Fibroblast of skin of left biceps (primary cell): Measurements from ENCODE around the gene FBN1.

ENCODE experiments used
- DNase-seq, 2 experiments: peaks; one replicate each; pipeline ENCODE4 v3.0.0-alpha.2; 2013; ENCODE audit warnings: low read depth in 2 of 2

The FBN1 gene

GRCh38 chr15:48472756-48473155, 172.8 kb downstream of the FBN1 start:
- DNase-seq, result no peak

GRCh38 chr15:48471073-48471472, 174.4 kb downstream of the FBN1 start:
- DNase-seq, result no peak

DNA sequence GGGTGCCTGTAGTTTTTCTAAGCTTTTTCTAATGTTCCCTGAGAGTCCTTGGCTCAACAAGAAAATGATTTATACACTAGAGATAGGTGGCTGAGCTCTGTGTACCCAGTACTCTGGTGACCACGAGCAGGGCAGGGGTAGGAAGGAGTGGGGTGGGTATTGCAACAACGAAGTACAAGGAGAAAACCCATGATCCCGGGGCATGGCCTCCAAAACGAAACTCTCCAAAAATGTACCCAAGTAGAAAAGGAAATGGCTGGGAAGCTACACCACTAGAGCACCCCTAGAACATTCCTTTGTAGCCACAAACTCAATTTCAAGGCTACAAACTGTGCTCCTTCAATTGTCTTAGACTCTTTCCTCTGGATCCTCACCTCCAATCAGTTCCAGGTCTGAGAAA, 175.4 kb downstream of the FBN1 start:
- DNase-seq, result no peak

DNA sequence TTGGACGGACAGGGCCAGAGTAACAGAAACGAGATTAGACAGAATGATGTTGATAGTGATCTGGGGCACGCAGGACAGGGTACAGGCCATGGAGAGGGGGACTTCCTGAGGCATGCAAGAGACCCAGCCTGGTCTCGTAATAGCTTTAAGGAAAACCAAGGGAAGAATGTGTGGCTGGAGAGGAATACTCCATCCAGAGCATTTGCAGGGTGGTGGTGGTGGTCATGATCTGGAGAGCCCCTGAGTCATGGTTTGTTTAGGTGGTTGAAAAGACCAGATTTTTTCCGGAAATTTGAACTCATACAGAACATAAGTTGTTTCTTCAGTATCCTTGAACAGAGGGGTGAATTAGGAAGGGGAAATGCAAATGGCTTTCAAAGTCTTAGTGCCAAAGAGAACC, 175.8 kb downstream of the FBN1 start:
- no peak for DNase-seq

DNA sequence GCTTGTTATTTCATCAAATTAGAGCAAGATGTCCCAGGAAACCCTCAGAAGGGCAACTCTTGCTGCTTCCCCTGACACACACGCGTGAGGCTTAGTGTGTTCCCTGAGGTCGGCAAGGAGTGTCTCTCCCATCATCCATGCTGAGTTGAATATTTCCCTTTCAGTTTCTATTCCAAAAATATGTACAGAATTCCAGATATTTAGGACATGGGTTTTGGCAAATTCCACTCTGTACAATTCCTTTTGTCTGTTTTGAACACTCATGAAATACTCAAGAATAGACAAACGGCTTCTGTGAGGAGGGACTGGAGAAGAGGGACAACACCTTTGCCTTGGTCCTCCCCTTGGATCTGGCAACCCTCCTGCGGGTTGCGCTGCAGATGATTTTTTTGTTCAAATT, 176.2 kb downstream of the FBN1 start:
- DNase-seq, result no peak

GRCh38 chr15:48467801-48468200, 177.7 kb downstream of the FBN1 start:
- no peak for DNase-seq

DNA sequence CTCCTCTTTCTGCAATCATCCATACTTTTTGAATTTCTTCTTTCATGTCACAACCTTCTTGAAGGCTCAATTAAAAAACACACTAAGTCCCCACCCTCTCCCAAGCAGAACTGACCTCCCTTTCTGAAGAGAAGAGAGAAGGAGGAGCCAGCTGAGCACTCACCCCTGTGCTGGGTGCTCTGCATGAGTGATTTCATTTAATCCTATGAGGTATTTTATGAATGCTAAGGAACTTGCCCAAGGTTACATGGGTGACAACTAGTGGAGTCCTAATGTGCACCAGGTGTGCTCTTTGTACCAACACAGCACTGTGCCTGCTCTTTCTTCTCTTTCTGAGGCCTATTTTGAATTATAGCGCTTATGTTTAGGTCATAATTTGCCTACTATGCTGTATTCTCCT, 178.7 kb downstream of the FBN1 start:
- DNase-seq, result no peak

GRCh38 chr15:48466079-48466478, 179.4 kb downstream of the FBN1 start:
- no peak for DNase-seq

GRCh38 chr15:48465410-48465809, 180.1 kb downstream of the FBN1 start:
- DNase-seq, result no peak

- no peak for DNase-seq
These were observed 182.1 kb downstream of the FBN1 start for GRCh38 chr15:48463366-48463880.

DNA sequence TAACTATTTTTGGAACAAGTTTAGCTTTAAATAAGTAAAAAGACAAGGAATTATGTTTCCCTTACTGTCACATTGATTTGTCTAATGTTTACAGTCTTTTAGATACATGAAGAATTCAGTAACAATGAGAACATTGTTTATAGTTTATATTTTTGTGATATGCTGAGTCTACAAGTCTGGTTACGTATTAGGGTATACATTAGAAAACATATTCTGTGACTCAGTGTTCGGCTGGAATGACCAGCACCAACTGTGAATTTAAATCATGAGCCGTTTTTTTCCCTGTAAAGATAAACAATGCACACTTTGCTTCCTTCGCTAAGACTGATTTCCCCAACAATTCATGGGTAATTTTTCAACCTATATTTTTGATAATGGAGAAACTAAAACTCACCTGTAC, 182.8 kb downstream of the FBN1 start:
- DNase-seq, result no peak

GRCh38 chr15:48459571-48460442, 185.7 kb downstream of the FBN1 start:
- DNase-seq, result peak; percentile 73 to 78

DNA sequence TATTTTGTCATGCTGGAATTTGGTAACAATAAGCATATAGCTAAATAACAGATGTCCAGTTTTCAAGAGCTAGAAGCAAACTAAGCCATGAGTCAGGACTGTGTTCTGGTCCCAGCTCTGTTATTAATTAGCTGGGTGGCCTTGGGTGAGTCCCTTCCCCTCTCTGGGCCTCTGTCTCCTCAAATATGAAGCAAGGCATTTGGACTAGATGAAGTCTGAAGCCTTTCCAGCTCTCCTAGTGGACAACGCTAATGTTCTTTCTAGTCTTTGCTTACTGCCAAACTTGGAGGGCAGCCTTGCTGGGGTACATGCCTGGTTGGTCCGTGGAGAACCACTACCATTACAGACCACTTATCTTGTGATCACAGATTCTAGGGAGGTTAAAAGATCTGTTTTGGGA, 186.6 kb downstream of the FBN1 start:
- no peak for DNase-seq

GRCh38 chr15:48456134-48456533, 189.4 kb downstream of the FBN1 start:
- no peak for DNase-seq

GRCh38 chr15:48451736-48452135, 193.8 kb downstream of the FBN1 start:
- DNase-seq, result no peak

DNA sequence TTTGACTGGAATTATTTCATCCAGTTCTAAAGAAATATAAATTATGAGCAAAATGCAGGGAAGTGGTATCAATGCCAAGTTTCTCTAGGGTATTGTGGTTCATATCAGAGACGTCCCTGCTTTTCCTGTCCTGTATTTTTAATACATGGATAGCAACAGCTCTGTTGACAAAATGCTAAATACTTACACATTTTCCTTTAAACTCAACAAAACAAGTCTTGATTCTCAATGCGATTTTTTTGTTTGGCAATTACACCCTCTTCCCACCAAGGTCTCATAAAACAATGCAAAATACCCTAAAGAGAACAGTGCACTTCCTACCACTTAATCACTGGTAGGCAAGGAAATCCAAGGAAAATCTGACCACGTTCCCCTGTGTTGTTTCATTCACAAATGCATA, 194.3 kb downstream of the FBN1 start:
- no peak for DNase-seq

GRCh38 chr15:48449734-48450133, 195.8 kb downstream of the FBN1 start:
- DNase-seq, result no peak

GRCh38 chr15:48447657-48448056, 197.9 kb downstream of the FBN1 start:
- no peak for DNase-seq

- no peak for DNase-seq
These were observed 198.5 kb downstream of the FBN1 start for GRCh38 chr15:48447058-48447457.

GRCh38 chr15:48442011-48442410, 203.5 kb downstream of the FBN1 start:
- DNase-seq, result no peak

DNA sequence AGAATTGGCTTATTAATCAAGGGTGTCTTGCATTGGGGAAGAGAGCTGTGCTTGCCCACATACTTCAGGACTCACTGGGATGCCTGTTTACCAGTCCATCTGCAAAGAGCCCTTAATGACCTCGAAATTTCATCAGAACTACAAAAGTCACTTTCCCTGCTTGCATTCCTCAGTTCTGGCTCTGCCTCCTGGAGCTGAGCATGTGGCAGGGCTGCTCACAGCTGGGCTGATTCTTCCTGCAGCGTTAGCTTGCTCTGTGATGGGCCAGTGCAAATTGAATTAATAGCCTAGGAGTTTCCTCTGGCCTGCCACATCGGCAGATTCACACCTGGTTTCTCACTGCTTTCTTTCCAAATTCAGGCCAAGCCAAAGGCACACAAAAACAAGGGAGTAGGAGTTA, 205.4 kb downstream of the FBN1 start:
- peak; percentile 59 to 63 for DNase-seq

- no peak for DNase-seq
These were observed 208.3 kb downstream of the FBN1 start for GRCh38 chr15:48437178-48437577.

DNA sequence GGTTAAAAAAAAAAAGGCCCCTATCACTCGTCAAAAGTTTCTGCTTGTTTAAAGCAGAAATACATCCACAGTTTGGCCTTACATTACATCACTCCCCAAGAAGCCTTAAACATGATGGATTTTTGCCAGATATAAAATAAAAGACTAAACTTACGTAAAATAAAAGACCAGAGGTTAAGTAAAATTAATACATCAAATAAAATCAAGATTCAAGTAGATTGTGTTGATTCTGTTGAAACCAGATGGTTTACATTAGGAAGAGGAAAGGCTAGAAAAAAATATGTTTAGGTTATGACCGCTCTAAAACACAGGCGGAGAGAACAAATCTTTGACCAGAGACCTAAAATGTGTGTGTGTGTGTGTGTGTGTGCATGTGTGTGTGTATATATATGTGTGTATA, 210.2 kb downstream of the FBN1 start:
- DNase-seq, result no peak
